Heart left ventricle (tissue), 16 donors: ENCODE data around the gene PPP2R5D. TPM values are rescaled to one million over a fixed set of nuclear protein-coding genes. Genes with fewer than 3 reads are reported as not detected.
A peak's percentile ranks its signal among the peaks of the same experiment; 100 is the strongest.

Experiments
- ATAC-seq, 4 donors: fragments of 200-7000 bp; cut with Tn5 transposase; one replicate each; pipeline ENCODE4 v1.9.1; 2020 to 2022; ENCODE audit warnings: moderate library complexity in 4 of 4, mild to moderate bottlenecking in 3 of 4, moderate number of reproducible peaks in 1 of 4
- DNase-seq, 5 donors: peaks; one replicate each; pipeline ENCODE4 v3.0.0-alpha.2; 2020
- H3K27ac ChIP-seq, 12 donors: fragments of 200-600 bp; sonication (generic) in 4 of 12; one replicate each; pipeline versions ENCODE4 v1.5.0 to v1.8.0; 2016 to 2022; ENCODE audit warnings: mild to moderate bottlenecking in 2 of 12
- H3K27me3 ChIP-seq, 9 donors: fragments of 200-600 bp; sonication (generic) in 2 of 9; one replicate each; pipeline versions ENCODE4 v1.5.1 to v1.8.0; 2016 to 2022; ENCODE audit warnings: mild to moderate bottlenecking in 3 of 9
- H3K36me3 ChIP-seq, 9 donors: fragments of 200-600 bp; sonication (generic) in 2 of 9; one replicate each; pipeline versions ENCODE4 v1.5.0 to v1.8.0; 2018 to 2022; ENCODE audit warnings: mild to moderate bottlenecking in 2 of 9
- H3K4me1 ChIP-seq, 12 donors: fragments of 200-600 bp; sonication (generic) in 4 of 12; one replicate each; pipeline versions ENCODE4 v1.5.0 to v1.8.0; 2016 to 2022; ENCODE audit warnings: mild to moderate bottlenecking in 3 of 12
- H3K4me3 ChIP-seq, 12 donors: fragments of 200-600 bp; sonication (generic) in 4 of 12; one replicate each; pipeline versions ENCODE4 v1.5.0 to v1.8.0; 2017 to 2022; ENCODE audit warnings: mild to moderate bottlenecking in 9 of 12, moderate library complexity in 4 of 12
- H3K9me3 ChIP-seq, 12 donors: fragments of 200-600 bp; sonication (generic) in 4 of 12; one replicate each; pipeline versions ENCODE4 v1.5.0 to v1.8.0; 2016 to 2022; ENCODE audit warnings: mild to moderate bottlenecking in 1 of 12
- CTCF ChIP-seq, 12 donors: fragments of 200-600 bp; sonication (generic) in 4 of 12; IDR thresholded peaks; one replicate each; pipeline versions ENCODE4 v1.5.0 to v1.8.0; 2018 to 2022; ENCODE audit warnings: antibody characterized with exemption in 12 of 12, mild to moderate bottlenecking in 5 of 12
- POLR2A ChIP-seq, 2 donors: fragments of 450-650 bp; IDR thresholded peaks; one replicate each; pipeline ENCODE4 v1.6.1; 2017; ENCODE audit warnings: antibody characterized with exemption in 2 of 2, mild to moderate bottlenecking in 2 of 2, moderate library complexity in 2 of 2
- WGBS, 4 donors: extraction: QIAGEN DNeasy Blood & Tissue Kit in 2 of 4; methylation state at CpG; one replicate each; pipeline versions ENCODE4 v1.1.5 to v1.1.7; 2013 to 2018; 5-methylcytosine and 5-hydroxymethylcytosine counted together
- intact Hi-C, 10 donors: fragments of 100-400 bp; cut with DNase I; formaldehyde crosslinking; loops; one replicate each; pipeline versions ENCODE4 v1.11.1 to v1.14.2; 2022
- polyA plus RNA-seq, 2 donors: library from polyadenylated mRNA; stranded (reverse); fragments of 200-250 nt; gene quantifications; one replicate each; pipeline ENCODE4 v1.2.3, GENCODE V29; 2013
- total RNA-seq, 9 donors: library from RNA; depleted of rRNA in 2 of 9; stranded (reverse); fragments of >200 nt in 2 of 9; fragmentation: NEBNext Ultra II Directional in 3 of 9; extraction: Animal tissue kit (Norgen Biotek cat#: 25700) in 3 of 9; gene quantifications; one replicate each; pipeline versions ENCODE4 v1.1.0 to v1.2.4, GENCODE V29; 2016 to 2023
- donor health status: ischemic (EF 13 %, LVEDD 7.1; RV severe dilation, severe dysfunction).
- donor health status: healthy with polysubstance abuse.
- donor health status: DM: no; HTN: yes; CAD: no.
- donor health status: DM: no; HTN: no; CAD: no.
- donor health status: ischemic (EF 25% LVEDD 6.9; RV normal size, moderate dysfunction).
- donor health status: ischemic (EF 25% LVEDD 5.7; RV mildly dilated, moderate dysfunction).
- donor health status: healthy.
- donor health status: DM: yes; HTN: yes; CAD: no.
- donor health status: ischemic (EF 35%, LVEDD 5.7; RV mildly dilated, moderate dysfunction).
- donor health status: nonischemic (EF 11% LVEDD 7.7; RV severe dilation, severe dysfunction).
- donor health status: DM: yes; HTN: yes; CAD: no.
- donor health status: PGD.
- donor health status: ischemic (EF 29% LVEDD 5.4; RV normal size, mild dysfunction).
- donor health status: nonischemic (EF 23%, LVEDD 6.1; RV moderate dilation, normal function).

PPP2R5D gene
- total and polyA plus RNA-seq, 11 donors: 21.4 to 51.3 (median 35.1) TPM

- Histone ChIP-seq H3K27me3 (peaks cover 0 to 6% (median 0%) of the 10 kb centered on the region in 9 donors), H3K36me3 (peaks cover 0 to 45% (median 32%) of the 10 kb centered on the region in 9 donors), H3K4me1 (peaks cover 4 to 18% (median 13%) of the 10 kb centered on the region in 12 donors), H3K9me3 (no peaks in the 10 kb centered on the region), H3K27ac (no peak overlapping the region), H3K4me3 (no peak overlapping the region)
- ATAC-seq: no peak
- intact Hi-C loops: no loop called here
- 90 to 94% (median 91%) methylated on average over 12 of the region's 12 CpGs for WGBS, 4 donors
- DNase-seq: peak in 1 of 5 donors; percentile 48
- no peak for TF ChIP-seq POLR2A (IDR thresholded peaks at IDR 0.05)
- TF ChIP-seq CTCF (IDR thresholded peaks at IDR 0.05): no peak
Observed at GRCh38 chr6:42962096-42962495, 22.3 kb upstream of the PPP2R5D start.

GRCh38 chr6:42962502-42963178 is 21.7 kb upstream of the PPP2R5D start:
- H3K9me3 ChIP-seq: no peaks in the 10 kb centered on the region
- TF ChIP-seq POLR2A (IDR thresholded peaks at IDR 0.05) (no peak), CTCF (IDR thresholded peaks at IDR 0.05) (no peak)
- peak in 1 of 5 donors; percentile 37 for DNase-seq
- H3K4me1 ChIP-seq: peaks cover 4 to 18% (median 13%) of the 10 kb centered on the region in 12 donors
- peaks cover 0 to 6% (median 0%) of the 10 kb centered on the region in 9 donors for H3K27me3 ChIP-seq
- WGBS, 4 donors: 92 to 93% (median 93%) methylated on average over 11 to 13 of the region's 13 CpGs
- peaks cover 0 to 51% (median 37%) of the 10 kb centered on the region in 9 donors for H3K36me3 ChIP-seq
- ATAC-seq: no peak
- intact Hi-C loops: no loop called here
- no peak overlapping the region for H3K4me3 ChIP-seq
- H3K27ac ChIP-seq: no peak overlapping the region

- TF ChIP-seq CTCF (IDR thresholded peaks at IDR 0.05) (no peak), POLR2A (IDR thresholded peaks at IDR 0.05) (no peak)
- Histone ChIP-seq H3K9me3 (no peaks in the 10 kb centered on the region), H3K4me1 (peaks cover 4 to 18% (median 13%) of the 10 kb centered on the region in 12 donors), H3K36me3 (peaks cover 0 to 57% (median 40%) of the 10 kb centered on the region in 9 donors), H3K4me3 (no peak overlapping the region), H3K27ac (no peak overlapping the region), H3K27me3 (peaks cover 0 to 6% (median 0%) of the 10 kb centered on the region in 9 donors)
- 83 to 89% (median 86%) methylated on average over 9 to 12 of the region's 12 CpGs for WGBS, 4 donors
- DNase-seq: peak in 1 of 5 donors; percentile 23
- ATAC-seq: no peak
- intact Hi-C loops: no loop called here
Observed at GRCh38 chr6:42963179-42963854, 21.1 kb upstream of the PPP2R5D start.

GRCh38 chr6:42963855-42964605 is 20.3 kb upstream of the PPP2R5D start:
- TF ChIP-seq POLR2A (IDR thresholded peaks at IDR 0.05) (no peak), CTCF (IDR thresholded peaks at IDR 0.05) (peak in 2 of 12 donors; percentile 8 to 10)
- Histone ChIP-seq H3K4me3 (no peak overlapping the region), H3K4me1 (peaks cover 4 to 18% (median 13%) of the 10 kb centered on the region in 12 donors), H3K36me3 (peaks cover 0 to 65% (median 47%) of the 10 kb centered on the region in 9 donors), H3K9me3 (no peaks in the 10 kb centered on the region), H3K27ac (no peak overlapping the region), H3K27me3 (peaks cover 0 to 6% (median 0%) of the 10 kb centered on the region in 9 donors)
- no peak for DNase-seq
- WGBS, 4 donors: 87 to 90% (median 88%) methylated on average over 4 to 9 of the region's 9 CpGs
- ATAC-seq: no peak
- intact Hi-C loops: no loop called here
